CD4-positive, alpha-beta T cell treated with Interferon gamma for 1 hour (primary cell): ENCODE measurements around the gene OR51B5.
"Not testable (repeated sequence)": the region's sequence is repeated elsewhere in the genome, so short reads cannot be mapped to it uniquely, and the experiment has no call there.

Experiments used
- DNase-seq: peaks from one replicate; pipeline ENCODE4 v3.0.0-alpha.2; 2020

Gene OR51B5

GRCh38 chr11:5324197-5324596, 19.1 kb downstream of the OR51B5 start, which contains the start of gene OR51B2:
Gene OR51B2 (minus strand): TSS chr11:5324297. CDS start chr11:5324297, 0 bp downstream.
- no peak for DNase-seq

DNA sequence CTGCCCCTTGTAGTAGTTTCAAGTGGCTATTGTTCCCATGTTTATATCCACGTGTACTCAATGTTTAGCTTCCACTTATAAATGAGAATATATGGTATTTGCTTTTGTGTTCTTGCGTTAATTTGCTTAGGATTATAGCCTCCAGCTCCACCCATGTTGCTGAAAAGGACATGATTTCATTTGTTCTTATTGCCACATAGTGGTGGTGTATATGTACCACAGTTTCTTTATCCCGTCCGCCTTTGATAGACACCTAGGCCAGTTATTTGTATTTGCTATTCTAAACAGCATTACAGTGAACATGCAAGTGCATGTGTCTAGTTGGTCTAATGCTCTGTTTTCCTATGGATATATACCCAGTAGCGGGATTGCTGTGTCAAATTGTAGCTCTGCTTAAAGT, 26.0 kb downstream of the OR51B5 start:
- no peak for DNase-seq

GRCh38 chr11:5313326-5314023, 29.8 kb downstream of the OR51B5 start:
- not testable (repeated sequence) for DNase-seq

GRCh38 chr11:5310423-5310822, 32.9 kb downstream of the OR51B5 start:
- no peak for DNase-seq

DNA sequence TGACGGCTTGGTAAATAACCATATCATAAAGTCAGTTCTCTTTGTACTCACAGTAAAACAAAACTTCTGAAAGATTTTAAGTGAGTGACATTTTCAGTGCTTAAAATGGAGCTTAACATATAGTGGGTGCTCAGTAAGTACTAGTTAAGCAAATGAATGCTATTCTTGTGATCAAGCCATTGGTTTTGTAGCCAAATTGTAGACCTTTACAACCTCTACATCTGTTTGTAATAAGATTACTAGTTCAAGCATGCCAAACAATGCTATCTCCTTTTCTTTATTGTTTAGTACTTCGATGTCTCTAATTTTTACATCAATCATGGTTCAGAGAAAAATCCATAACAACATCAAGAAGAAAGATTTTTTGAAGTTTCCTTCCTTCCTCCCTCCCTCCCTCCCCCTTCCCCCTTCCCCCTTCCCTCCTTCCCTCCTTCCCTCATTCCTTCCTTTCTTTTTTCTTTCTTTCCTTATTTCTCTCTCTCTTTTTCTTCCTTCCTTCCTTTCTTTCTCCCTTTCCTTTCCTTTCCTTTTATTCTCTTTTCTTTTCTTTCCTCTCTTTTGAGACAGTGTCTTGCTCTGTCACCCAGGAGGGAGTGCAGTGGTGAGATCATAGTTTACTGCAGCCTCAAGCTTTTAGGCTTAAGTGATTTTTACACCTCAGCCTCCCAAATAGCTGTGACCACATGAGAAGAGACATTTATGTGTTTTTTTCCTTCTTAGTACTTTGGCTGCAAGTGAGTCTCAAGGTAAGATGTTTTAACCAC, 35.9 kb downstream of the OR51B5 start:
- no peak for DNase-seq

GRCh38 chr11:5304046-5304445, 39.3 kb downstream of the OR51B5 start:
- DNase-seq, result no peak

- no peak for DNase-seq
These were observed 39.7 kb downstream of the OR51B5 start for GRCh38 chr11:5303626-5304025.

DNA sequence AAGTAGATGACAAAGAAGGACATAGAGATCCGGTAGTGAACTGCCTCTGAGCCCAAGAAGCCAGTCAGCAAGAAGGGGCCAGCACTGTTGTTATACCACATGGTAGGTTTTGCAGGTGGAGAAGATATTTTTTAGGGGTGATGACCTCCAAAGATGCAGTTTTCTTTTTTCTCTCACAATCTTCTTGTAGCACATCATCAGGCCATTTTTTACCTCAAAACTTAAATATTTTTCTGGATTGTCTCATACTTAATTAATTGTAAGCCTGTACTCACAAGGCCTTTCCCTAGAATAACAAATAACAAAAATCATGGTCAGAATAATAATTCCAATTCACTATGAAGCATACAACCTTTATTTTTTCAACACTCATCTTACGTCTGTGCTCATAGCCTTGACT, 41.5 kb downstream of the OR51B5 start, which contains the start of gene OR51B4:
TSS of gene OR51B4 (minus strand) at position 101 of the 400 bp plus-strand sequence. CDS start at position 101, 0 bp downstream.
- no peak for DNase-seq

GRCh38 chr11:5300251-5300650, 43.1 kb downstream of the OR51B5 start:
- DNase-seq, result no peak

DNA sequence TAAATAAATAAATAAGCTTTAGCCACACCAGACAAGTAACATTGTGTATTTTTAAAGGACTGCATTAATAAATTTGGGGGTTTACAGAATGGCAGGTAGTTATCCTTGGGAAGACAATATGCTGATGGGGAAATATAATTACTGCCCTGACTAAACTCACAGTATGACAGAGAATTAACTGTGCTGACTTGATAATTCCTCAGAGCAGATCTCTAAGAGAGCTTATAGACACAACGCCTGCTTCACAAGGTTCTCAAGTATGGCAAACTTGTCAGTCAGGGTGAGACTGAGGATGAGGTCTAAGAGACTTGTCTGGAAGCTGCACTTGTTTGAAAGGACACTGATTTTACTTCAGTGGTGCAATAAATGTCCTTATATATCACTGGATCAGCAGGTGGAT, 44.9 kb downstream of the OR51B5 start:
- no peak for DNase-seq

GRCh38 chr11:5297721-5298323, 45.5 kb downstream of the OR51B5 start:
- no peak for DNase-seq

DNA sequence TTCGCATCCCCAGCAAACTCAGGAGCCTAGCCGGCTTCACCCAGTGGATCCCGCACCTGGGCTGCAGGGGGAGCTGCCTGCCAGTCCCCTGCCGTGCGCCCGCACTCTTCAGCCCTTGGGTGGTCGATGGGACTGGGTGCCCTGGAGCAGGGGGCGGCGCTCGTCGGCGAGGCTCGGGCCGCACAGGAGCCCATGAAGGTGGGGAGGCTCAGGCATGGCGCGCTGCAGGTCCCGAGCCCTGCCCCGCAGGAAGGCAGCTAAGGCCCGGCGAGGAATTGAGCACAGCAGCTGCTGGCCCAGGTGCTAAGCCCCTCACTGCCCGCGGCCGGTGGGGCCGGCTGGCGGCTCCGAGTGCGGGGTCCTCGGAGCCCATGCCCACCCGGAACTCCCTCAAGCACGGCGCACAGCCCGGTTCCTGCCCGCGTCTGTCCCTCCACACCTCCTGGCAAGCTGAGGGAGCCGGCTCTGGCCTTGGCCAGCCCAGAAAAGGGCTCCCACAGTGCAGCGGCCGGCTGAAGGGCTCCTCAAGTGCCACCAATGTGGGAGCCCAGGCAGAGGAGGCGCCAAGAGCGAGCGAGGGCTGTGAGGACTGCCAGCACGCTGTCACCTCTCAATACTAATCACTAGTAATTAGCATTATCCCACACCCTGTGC, 48.9 kb downstream of the OR51B5 start:
- DNase-seq, result not testable (repeated sequence)

DNA sequence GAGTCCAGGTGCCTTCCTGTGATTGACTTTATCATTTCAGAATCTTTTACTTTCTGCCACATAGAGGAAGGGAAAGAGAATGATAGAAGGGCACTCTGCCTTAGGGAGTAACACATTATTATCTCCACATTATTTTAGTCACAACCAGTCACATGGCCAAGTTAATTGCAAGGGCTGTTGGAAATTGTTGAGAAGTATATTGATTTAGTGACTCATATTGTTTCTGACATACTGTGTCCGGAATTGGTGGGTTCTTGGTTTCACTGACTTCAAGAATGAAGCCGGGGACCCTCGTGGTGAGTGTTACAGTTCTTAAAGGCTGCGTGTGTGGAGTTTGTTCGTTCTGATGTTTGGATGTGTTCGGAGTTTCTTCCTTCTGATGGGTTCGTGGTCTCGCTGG, 50.3 kb downstream of the OR51B5 start:
- DNase-seq, result no peak
